Adrenal gland (tissue), 12 donors: Measurements from ENCODE around the gene MUC20. TPM values are rescaled to one million over a fixed set of nuclear protein-coding genes. Genes with fewer than 3 reads are reported as not detected.

Experiments used
- DNase-seq, 7 donors: peaks; one replicate each; pipeline ENCODE4 v3.0.0-alpha.2; 2019 to 2020
- H3K27ac ChIP-seq, 5 donors: fragments of 200-600 bp; sonication (generic) in 4 of 5; 1 replicate in 3 of 5; 2 replicates in 2 of 5; pipeline versions ENCODE4 v1.5.1 to v1.8.0; 2016 to 2020; ENCODE audit warnings: mild to moderate bottlenecking in 1 of 5
- H3K27me3 ChIP-seq: fragments of 200-600 bp; 2 replicates; pipeline ENCODE4 v1.8.0; 2021
- H3K36me3 ChIP-seq, 2 donors: fragments of 200-600 bp; replicated peaks in 1 of 2; 1 replicate in 1 of 2; 2 replicates in 1 of 2; pipeline versions ENCODE4 v1.5.1 to v1.8.0; 2018 to 2022
- H3K4me1 ChIP-seq, 2 donors: fragments of 200-600 bp; replicated peaks in 1 of 2; 1 replicate in 1 of 2; 2 replicates in 1 of 2; pipeline versions ENCODE4 v1.5.1 to v1.8.0; 2018 to 2021
- H3K4me3 ChIP-seq, 4 donors: fragments of 200-600 bp; sonication (generic) in 3 of 4; one replicate each; pipeline ENCODE4 v1.5.1; 2016 to 2018
- H3K9me3 ChIP-seq, 3 donors: fragments of 200-600 bp; sonication (generic) in 1 of 3; replicated peaks in 1 of 3; 1 replicate in 2 of 3; 2 replicates in 1 of 3; pipeline versions ENCODE4 v1.5.1 to v1.8.0; 2016 to 2021
- POLR2A ChIP-seq, 2 donors: fragments of 450-650 bp; IDR thresholded peaks; one replicate each; pipeline ENCODE4 v1.6.1; 2017; ENCODE audit warnings: antibody characterized with exemption in 2 of 2, mild to moderate bottlenecking in 2 of 2, moderate library complexity in 1 of 2
- WGBS, 4 donors: extraction: QIAGEN DNeasy Blood & Tissue Kit in 2 of 4; methylation state at CpG; one replicate each; pipeline versions ENCODE4 v1.1.5 to v1.1.7; 2013 to 2017; 5-methylcytosine and 5-hydroxymethylcytosine counted together
- intact Hi-C, 2 donors: fragments of 100-400 bp; cut with DNase I; formaldehyde crosslinking; loops; one replicate each; pipeline versions ENCODE4 v1.14.1 to v1.15.0; 2022 to 2023
- polyA plus RNA-seq, 3 donors: library from polyadenylated mRNA; stranded (reverse); fragments of 200-250 nt in 2 of 3; fragments of 350-450 nt in 1 of 3; fragmentation: Illumina TruSeq in 1 of 3; extraction: RNeasy Lipid Tissue Mini Kit (QIAGEN cat#74804) in 1 of 3; gene quantifications; one replicate each; pipeline ENCODE4 v1.2.3, GENCODE V29; 2013 to 2014
- total RNA-seq, 9 donors: library from RNA; depleted of rRNA in 4 of 9; stranded (reverse); fragments of >200 nt in 4 of 9; fragments of 120-200 nt in 1 of 9; fragmentation: NEBNext Ultra II Directional in 1 of 9; extraction: Animal tissue kit (Norgen Biotek cat#: 25700) in 1 of 9; gene quantifications; one replicate each; pipeline versions ENCODE4 v1.1.0 to v1.2.4, GENCODE V29; 2013 to 2023
- TF ChIP-seq, protein P1 (sequence below), 6 experiments: fragments of 450-650 bp in 4 of 6; fragments of 200-600 bp in 2 of 6; sonication (generic) in 1 of 6; IDR thresholded peaks; 1 replicate in 5 of 6; 2 replicates in 1 of 6; pipeline versions ENCODE4 v1.5.1 to v1.8.0; 2016 to 2021; ENCODE audit warnings: antibody characterized with exemption in 6 of 6, mild to moderate bottlenecking in 2 of 6, moderate library complexity in 1 of 6
- donor health status: healthy with polysubstance abuse.
- donor health status: Bipolar disorder and iron deficiency.
- donor health status: DM: yes; HTN: yes; CAD: no.
- donor health status: DM: no; HTN: no; CAD: no.
- donor health status: DM: no; HTN: no; CAD: no.
- donor health status: DM: yes; HTN: yes; CAD: no.

MUC20 gene
- total and polyA plus RNA-seq, 12 donors: 0.78 to 20.2 (median 3.0) TPM

DNA sequence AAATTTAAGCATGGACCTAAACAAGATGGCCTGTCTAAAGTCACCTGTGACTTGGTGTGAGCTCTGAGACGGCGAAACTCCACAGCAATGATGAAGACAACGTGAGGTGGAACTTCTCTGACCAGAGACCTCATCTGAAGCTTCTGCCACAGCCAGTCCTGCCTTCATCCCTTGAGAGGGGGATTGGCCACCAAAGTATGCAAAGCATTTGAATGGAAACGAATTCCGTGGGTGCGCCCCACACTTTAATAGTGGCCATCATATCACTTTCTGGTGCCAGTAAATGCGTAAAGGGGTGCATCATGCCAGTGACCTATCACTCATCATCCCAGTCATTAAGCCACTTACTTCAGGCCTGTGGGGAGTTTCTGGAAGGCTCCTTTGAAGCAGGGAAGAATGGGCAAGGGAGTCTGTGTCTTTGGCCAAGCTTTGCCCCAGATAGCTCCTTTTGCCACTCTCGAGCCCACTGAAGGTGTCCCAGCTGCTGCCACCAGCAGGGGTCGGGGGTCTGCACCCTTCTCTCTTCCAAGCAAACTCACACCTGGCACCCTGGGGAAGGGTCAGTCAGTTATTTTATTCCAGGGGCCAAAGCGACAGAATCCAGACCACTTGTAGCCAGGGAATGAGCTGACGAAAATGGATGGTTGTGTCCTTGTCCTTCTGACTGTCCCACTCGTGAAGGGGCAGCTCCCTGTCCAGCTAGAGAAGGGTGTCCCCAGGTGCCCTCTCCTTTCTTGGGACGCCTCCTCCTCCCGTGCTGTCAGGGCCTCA, 17.7 kb downstream of the MUC20 start:
- DNase-seq: no peak
- no peaks in the 10 kb centered on the region for H3K4me1 ChIP-seq
- intact Hi-C loops: no loop called here
- no peak overlapping the region for H3K27ac ChIP-seq
- H3K27me3 ChIP-seq: no peaks in the 10 kb centered on the region
- no peaks in the 10 kb centered on the region for H3K9me3 ChIP-seq
- H3K4me3 ChIP-seq: no peak overlapping the region
- no peak for TF ChIP-seq POLR2A (IDR thresholded peaks at IDR 0.05)
- TF ChIP-seq, protein P1, sequence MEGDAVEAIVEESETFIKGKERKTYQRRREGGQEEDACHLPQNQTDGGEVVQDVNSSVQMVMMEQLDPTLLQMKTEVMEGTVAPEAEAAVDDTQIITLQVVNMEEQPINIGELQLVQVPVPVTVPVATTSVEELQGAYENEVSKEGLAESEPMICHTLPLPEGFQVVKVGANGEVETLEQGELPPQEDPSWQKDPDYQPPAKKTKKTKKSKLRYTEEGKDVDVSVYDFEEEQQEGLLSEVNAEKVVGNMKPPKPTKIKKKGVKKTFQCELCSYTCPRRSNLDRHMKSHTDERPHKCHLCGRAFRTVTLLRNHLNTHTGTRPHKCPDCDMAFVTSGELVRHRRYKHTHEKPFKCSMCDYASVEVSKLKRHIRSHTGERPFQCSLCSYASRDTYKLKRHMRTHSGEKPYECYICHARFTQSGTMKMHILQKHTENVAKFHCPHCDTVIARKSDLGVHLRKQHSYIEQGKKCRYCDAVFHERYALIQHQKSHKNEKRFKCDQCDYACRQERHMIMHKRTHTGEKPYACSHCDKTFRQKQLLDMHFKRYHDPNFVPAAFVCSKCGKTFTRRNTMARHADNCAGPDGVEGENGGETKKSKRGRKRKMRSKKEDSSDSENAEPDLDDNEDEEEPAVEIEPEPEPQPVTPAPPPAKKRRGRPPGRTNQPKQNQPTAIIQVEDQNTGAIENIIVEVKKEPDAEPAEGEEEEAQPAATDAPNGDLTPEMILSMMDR (IDR thresholded peaks at IDR 0.05): no peak
- 79 to 89% (median 87%) methylated on average over 14 of the region's 14 CpGs for WGBS, 4 donors
- no peaks in the 10 kb centered on the region for H3K36me3 ChIP-seq

DNA sequence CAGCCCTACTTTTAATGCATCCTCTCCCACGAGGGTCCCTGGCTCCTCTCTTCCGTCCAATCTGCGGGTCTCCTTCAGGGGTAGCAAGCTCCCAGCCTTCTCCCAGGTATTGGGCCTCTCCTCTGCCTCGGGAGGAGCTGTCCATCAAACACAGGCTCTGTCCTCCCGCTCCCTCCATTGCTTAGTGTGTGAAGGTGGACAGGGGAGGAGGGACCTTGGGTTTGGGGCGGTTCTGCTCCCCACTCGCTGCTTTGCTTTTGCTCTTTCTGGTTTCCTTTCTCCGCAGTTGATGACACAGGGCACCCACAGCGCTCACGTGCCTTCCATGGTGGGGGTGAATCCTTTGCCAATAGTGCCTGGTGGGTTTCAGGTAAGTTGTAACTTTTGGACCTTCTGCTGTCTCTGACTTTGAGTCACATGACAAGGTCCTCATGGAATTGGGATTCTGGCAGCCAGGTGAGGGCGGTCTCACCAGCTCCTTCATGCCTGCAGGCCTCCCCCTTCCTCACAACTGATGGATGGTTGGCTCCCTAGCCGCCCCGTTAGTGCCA, 18.9 kb downstream of the MUC20 start:
- Histone ChIP-seq H3K27ac (no peak overlapping the region), H3K4me3 (no peak overlapping the region), H3K9me3 (no peaks in the 10 kb centered on the region), H3K36me3 (no peaks in the 10 kb centered on the region), H3K27me3 (no peaks in the 10 kb centered on the region), H3K4me1 (no peaks in the 10 kb centered on the region)
- TF ChIP-seq, protein P1 (IDR thresholded peaks at IDR 0.05): no peak
- no peak for TF ChIP-seq POLR2A (IDR thresholded peaks at IDR 0.05)
- intact Hi-C loops: no loop called here
- DNase-seq: no peak
- 80 to 92% (median 83%) methylated on average over 8 to 13 of the region's 13 CpGs for whole genome bisulfite sequencing, 4 donors

DNA sequence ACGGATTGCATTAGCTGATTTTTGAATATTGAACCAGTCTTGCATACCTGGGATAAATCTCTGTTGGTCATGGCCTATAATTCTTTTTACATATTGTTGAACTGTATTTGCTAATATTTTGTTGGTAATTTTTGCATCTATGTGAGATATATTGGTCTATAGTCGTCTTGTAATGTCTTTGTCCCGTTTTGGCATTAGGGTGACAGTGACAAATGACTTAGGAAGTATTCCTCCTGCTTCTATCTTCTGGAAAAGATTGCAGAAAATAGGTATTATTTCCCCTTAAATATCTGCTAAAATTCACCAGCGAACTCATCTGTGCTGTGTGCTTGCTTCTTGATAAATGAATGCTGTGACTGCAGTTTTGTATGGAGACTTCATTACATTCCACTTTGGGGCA, 23.7 kb downstream of the MUC20 start:
- WGBS, 4 donors: 67 to 83% (median 75%) methylated on average over 4 of the region's 4 CpGs
- no peak overlapping the region for H3K4me3 ChIP-seq

DNA sequence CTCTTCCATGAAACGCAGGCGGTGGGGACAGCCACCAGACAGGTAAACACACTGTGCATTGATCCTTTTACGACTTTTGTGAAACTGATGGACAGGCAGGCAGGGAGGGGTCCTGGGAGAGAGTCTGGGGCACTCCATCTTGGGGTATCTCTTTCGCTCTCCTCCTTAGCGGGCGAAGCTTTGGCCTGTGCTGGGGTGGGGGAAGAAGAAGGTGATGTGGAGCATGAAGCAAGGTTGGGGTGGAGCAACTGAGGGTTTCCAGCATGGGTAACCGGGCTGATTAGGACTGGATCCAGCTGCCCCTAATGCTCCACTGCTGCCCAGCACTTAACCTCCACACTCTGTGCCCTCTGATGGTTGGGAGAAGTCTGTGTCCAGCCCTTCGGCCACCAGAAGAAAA, 25.6 kb downstream of the MUC20 start:
- Histone ChIP-seq H3K27me3 (peaks cover 5% of the 10 kb centered on the region), H3K4me3 (no peak overlapping the region), H3K4me1 (peaks cover 3 to 8% of the 10 kb centered on the region in 2 donors), H3K36me3 (no peaks in the 10 kb centered on the region), H3K27ac (no peak overlapping the region), H3K9me3 (no peaks in the 10 kb centered on the region)
- WGBS, 4 donors: 73 to 96% (median 79%) methylated on average over 6 to 8 of the region's 8 CpGs
- no peak for TF ChIP-seq POLR2A (IDR thresholded peaks at IDR 0.05)
- TF ChIP-seq, protein P1 (IDR thresholded peaks at IDR 0.05): no peak
- intact Hi-C loops: no loop called here
- no peak for DNase-seq

More for the DNA sequence above, 23.7 kb downstream of the MUC20 start:
- DNase-seq: no peak
- no peaks in the 10 kb centered on the region for H3K9me3 ChIP-seq
- no peaks in the 10 kb centered on the region for H3K36me3 ChIP-seq
- intact Hi-C loops: no loop called here
- no peak for TF ChIP-seq POLR2A (IDR thresholded peaks at IDR 0.05)
- TF ChIP-seq, protein P1 (IDR thresholded peaks at IDR 0.05): no peak
- H3K27me3 ChIP-seq: peaks cover 5% of the 10 kb centered on the region
- H3K4me1 ChIP-seq: peaks cover 3 to 8% of the 10 kb centered on the region in 2 donors
- no peak overlapping the region for H3K27ac ChIP-seq
